HK-2 (cell line): Measurements from ENCODE around the gene TSPO.
"Not testable (repeated sequence)": the region's sequence is repeated elsewhere in the genome, so short reads cannot be mapped to it uniquely, and the experiment has no call there.

Source experiments
- DNase-seq: peaks from one replicate; pipeline ENCODE4 v3.0.0-alpha.2; 2018; ENCODE audit not compliant: unreplicated experiment

Gene TSPO

DNA sequence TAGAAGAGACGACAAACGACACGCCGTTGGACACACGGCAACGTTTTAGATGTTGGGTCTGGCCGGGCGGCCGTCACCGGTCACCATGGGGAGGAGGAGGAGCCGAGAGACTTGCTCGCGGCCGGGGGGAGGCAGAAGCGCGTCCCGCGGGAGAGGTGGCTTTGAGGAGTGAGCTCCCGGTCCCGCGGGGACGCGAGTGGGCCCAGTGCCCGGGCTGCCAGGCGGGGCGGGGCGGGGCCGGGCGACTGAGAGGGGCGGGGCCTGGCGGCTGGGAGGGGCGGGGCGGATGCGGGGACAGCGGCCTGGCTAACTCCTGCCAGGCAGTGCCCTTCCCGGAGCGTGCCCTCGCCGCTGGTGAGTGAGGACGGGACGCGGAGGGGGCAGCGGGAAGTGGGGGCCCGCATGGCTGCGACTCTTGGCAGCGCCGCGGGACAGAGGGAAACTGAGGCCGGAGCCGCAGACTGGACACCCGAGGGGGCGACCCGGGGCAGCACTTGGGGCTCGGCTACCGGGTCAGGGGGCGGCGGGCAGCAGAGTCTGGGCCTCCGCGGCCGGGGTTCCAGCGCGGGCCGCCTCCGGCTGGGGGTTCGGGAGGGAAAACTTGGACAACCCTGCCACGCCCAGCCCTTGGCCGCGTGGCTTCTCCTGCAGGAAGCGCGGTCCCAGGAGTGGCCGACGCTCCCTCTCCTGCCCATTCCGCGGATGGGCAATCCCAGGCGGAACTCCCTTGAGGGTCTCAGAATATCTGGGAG is at the start of gene TSPO:
Gene TSPO, plus strand, starts transcription at position 309 of the 752 bp plus-strand sequence. CDS start 7,680 bp downstream, outside the sequence.
- peak; percentile 64 for DNase-seq

DNA sequence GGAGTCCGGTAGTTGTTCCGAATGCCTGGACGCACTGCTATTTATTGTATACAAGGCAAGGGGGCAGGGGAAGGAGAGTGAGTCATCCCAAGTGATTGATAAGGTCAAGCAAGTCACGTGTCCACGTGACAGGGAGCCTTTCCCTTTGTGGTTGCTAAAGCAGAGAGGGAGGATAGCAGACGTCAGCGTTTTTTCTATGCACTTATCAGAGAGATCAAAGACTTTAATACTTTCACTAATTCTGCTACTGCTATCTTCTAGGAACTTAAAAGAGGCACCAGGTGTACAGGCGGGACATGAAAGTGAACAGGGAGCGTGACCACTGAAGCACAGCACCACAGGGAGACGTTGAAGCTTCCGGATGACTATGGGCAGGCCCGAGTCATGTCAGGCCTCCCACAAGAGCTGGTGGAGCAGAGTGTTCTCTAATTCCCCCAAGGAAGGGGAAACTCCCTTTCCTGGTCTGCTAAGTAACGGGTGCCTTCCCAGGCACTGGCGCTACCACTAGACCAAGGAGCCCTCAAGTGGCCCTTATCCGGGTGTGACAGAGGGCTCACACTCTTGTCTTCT is 47.2 kb upstream of the TSPO start:
- DNase-seq, result peak; percentile 60

- not testable (repeated sequence) for DNase-seq
These were observed 46.4 kb upstream of the TSPO start for GRCh38 chr22:43104950-43105349.

DNA sequence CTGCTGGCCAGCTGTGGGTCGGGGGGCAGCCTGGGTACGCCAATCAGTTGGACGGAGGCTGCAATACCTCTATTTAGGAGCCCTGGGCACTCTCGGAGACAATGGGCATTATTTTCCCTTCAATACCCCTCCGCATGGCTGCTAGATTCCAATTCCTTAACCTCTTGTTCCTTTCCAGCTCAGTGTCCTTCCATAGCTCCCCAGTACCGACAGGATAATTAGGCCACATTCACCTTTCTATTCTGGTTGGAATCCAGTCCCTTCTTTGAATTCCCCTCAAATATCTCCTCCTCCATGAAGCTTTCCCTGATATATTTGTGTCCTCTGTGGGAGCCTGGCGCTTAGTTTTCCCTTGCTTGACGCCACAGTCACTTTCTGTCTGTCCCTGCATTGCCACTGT is 45.1 kb upstream of the TSPO start:
- DNase-seq, result no peak

- DNase-seq, result no peak
These were observed 41.8 kb upstream of the TSPO start for GRCh38 chr22:43109511-43109910.

DNA sequence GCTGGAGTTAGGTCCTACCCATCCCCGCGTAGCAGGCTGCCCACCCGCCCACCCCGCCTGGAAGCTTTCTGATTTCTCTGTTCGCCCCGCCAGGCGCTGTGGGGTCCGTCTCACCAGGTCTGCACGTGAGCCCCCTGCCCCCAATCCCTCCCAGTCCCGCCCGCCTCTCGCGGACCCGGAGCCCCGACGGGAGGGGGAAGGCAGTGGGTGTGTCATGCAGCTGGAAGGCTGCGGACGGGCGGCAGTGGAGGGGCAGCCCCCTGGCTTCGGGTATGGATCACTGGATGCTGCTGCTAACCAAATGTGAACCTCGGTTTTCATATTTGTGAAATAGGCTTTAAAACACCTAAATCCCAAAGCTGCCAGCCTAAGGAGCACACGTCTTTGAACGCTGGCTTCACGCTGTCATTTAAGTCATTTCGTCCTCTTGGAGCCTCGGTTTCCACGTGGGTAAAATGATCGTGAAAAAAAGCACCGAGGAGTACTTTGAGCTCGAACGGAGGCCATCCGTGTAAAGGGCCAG is 41.4 kb upstream of the TSPO start:
- DNase-seq, result no peak

DNA sequence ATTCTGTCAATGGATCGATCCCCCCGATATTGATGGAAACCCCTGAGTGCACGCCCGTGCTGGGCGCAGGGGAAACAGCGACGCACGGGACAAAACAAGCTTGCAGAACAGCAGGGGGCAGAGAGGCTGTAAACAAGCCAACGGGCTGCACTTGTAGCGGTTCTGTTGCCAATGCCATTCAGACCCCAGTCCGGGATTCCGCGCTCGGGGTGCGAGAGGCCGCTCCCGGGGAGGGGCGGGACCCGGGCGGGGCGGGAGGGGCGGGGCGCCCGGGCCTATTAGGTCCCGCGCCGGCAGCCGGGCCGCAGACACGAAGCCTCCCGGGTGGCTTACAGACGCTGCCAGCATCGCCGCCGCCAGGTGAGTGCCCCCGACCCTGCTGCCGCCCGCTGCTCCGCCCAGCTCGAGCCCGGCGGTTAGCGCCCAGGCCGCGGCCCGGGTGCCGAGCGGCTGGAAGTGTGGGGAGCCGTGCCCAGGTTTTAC is 40.9 kb upstream of the TSPO start, which contains the start of gene BIK:
Gene BIK, plus strand, starts transcription at position 307 of the 483 bp plus-strand sequence. CDS start 13,273 bp downstream, outside the sequence.
- peak; percentile 50 for DNase-seq

DNA sequence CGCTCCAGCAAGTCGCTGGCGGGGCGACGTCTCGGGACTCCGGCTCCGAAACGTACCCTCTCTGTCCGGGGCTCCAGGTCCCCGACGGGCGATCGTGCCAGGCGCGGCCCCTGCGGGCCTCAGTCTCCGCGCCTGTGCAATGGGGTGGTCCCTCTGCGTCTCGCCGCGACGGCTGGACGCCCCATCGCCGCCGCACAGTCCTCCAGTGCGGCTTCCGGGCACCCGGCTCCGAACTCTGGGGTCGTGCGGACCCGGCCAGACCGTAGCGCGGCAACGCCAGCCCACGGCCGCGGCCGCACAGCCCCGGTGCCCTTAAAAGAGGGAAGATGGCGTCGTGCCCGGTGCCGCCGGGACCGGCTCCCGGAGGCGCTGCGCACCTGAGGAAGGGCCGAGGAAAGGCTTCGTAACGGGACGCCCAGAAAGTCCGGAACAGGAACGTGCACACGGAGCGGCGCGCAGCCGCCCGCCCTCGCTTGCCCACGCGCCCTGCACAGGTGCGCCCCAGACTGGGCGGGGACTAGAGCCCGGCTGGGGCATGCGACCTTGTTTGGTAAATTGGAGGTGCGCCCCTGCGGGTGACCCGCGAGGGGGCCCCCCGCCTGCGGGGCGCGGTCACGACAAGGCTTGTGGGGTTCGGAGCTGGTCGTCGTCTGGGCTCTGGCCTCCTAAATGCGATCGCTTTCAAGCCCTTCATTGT is 40.3 kb upstream of the TSPO start:
- no peak for DNase-seq

GRCh38 chr22:43113526-43114251 is 37.7 kb upstream of the TSPO start:
- no peak for DNase-seq

DNA sequence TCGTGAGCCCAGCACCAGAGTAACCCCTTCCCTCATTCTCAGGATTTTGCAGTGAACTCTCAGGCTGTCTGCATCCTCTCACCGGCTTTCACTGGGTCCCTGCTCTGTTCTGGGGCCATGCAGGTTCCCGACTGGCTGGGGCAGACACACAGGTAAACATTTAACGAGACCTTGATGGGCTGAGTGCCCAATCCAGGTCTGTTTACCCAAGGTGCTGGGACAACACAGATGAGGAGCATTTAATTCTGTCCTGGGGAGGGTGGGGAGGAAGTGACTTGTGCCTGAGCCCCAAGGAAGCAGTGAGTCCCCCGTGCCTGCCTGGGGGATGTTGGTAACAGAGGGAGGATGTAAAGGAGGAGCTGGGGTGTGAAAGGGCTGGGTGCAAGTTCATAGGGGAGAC is 36.4 kb upstream of the TSPO start:
- no peak for DNase-seq

GRCh38 chr22:43116932-43117331 is 34.4 kb upstream of the TSPO start:
- no peak for DNase-seq

DNA sequence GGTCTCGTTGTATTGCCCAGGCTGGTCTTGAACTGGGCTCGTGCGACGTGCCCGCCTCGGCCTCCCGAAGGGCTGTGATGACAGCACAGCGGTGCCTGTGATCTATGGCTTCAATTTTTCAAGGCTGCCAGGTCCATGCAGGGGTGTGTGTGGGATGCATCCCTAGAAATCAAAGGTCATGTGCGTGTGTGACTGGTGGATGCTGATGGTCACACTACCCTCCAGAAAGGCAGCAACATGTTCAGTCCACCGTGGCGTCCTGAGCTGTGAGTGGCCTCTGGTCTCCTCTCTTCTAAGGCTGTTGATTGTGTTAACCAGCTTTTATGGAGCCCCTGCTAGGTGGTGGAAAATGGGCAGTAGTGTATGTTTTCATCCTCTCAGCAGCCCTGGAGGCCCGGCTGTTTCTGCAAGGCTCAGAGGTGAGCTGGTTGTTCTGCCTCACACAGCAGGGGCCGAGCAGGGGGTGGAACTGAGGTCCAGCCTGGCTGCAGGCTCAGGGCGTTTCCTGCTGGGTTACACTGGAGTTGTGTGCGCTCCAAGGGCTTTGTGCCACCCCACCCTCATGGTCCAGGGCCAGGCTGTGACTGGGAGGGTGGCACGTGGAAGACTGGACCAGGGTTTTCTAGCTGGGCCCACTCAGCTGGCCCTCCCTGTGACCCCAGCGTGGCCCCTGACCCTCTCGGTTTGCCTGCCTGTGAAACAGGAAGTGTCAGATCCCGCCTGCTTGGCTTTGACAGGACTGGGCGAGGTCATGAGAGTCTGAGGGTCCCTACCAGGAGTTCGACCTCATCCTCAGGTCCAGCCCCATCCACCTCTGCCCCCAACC is 33.1 kb upstream of the TSPO start:
- no peak for DNase-seq

GRCh38 chr22:43118953-43119458 is 32.4 kb upstream of the TSPO start:
- no peak for DNase-seq

DNA sequence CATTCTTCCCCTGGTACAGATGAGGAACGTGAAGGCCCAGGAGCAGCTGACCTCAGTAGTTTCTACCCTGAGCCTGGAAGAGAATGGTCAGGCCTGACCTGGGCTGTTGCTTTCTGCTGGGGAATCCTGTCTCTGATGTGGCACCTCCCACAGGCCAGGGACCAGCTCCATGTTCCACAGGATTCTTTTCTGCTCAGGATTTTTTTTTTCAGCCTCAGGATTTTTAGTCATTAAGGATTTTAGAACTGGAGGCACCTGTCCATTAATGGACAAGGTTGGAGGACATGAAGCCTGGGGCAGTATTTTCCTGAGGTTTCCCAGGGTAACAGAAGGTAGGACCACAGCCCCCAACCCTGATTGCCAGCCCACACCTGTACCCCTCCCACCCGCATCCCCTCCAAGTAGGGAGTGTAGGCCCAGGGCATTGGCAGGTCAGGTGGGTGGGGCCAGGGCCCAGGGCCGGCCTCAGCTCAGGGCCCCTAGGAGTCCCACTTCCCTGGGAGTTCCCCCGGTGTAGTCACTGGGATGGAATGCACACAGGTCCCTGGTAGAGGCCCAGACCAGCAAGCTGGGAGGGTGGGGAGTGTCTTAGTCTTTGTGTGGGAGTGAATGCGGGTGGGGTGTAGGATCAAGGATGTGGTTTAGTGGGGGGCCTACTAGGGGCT is 24.7 kb upstream of the TSPO start:
- DNase-seq, result peak; percentile 81

DNA sequence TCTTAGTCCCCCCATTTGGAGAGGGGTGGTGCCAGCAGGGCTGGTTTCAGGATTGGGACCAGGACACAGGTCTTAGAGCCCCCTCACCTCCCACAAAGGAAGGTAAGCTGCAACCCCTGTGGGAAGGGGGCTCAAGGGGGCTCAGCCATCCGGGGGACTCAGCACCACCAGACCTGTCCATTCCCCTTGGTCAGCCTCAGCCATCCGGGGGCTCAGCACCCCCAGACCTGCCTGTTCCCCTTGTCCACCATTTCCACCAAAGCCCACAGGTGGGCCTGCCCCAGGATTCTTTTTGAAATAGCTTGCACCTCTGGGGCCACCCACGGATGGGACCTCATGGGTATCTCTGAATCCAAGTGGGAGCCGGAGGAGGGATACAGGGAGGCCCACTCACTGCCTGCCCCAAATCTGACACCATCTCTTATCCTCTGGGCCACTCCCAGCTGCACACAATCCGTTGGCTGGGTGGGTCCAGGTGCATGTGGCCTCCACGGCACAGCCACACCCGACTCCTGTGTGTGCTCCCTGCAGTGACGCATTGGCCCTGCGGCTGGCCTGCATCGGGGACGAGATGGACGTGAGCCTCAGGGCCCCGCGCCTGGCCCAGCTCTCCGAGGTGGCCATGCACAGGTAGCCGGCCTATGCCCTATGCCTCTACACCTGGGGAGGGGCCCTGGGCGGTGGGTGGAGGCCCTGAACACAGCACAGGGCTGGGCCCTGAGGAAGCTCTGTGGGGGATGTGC is 24.0 kb upstream of the TSPO start:
- no peak for DNase-seq

GRCh38 chr22:43128116-43128515 is 23.2 kb upstream of the TSPO start:
- DNase-seq, result no peak

GRCh38 chr22:43128928-43129424 is 22.4 kb upstream of the TSPO start:
- DNase-seq, result no peak

- DNase-seq, result no peak
These were observed 21.6 kb upstream of the TSPO start for GRCh38 chr22:43129426-43130425.
